ENCODE measurements around the gene SERPINF2. TPM values are rescaled to one million over a fixed set of nuclear protein-coding genes. Genes with fewer than 3 reads are reported as not detected.

The SERPINF2 gene
- total RNA-seq, 1 experiment from 2014 or later, result 59.9 TPM

GRCh38 chr17:1732241-1732832, 10.3 kb upstream of the SERPINF2 start:
- Mint-ChIP-seq H3K4me1 (ENCODE audit: low read depth, unreplicated experiment) (peaks cover 14% of the 10 kb centered on the region), H3K4me3 (ENCODE audit: unreplicated experiment) (no peak overlapping the region), H3K36me3 (ENCODE audit: insufficient read depth, unreplicated experiment) (peaks cover 24% of the 10 kb centered on the region), H3K27ac (ENCODE audit: unreplicated experiment) (no peak overlapping the region), H3K27me3 (ENCODE audit: insufficient read depth, unreplicated experiment) (no peaks in the 10 kb centered on the region), H3K9me3 (ENCODE audit: unreplicated experiment) (no peaks in the 10 kb centered on the region)
- no peak for TF ChIP-seq CTCF (IDR thresholded peaks at IDR 0.05; ENCODE audit: insufficient read depth in 1 of 2, low read depth in 1 of 2, low read length in 1 of 2, severe bottlenecking in 1 of 2, unreplicated experiment in 1 of 2)
- peaks cover 2% of the 10 kb centered on the region; the same call in 1 of the 2 replicates for H3K36me3 ChIP-seq (ENCODE audit: control insufficient read depth, insufficient read depth, low read length)
- no peak overlapping the region for H3K4me3 ChIP-seq (ENCODE audit: low read depth, low read length)
- ChIA-PET POLR2A (interaction anchor here (1.0 to 2.0 kb wide), 2 partner anchors 16 kb away, joined by 4 to 15 read pairs; no protein-coding TSS in a partner anchor), CTCF (interaction anchor here (0.5 to 1.7 kb wide), 3 partner anchors 16 to 638 kb away, joined by 4 to 9 read pairs (median 5); no protein-coding TSS in a partner anchor)
- peaks cover 20% of the 10 kb centered on the region for H3K4me1 ChIP-seq
- no peak for DNase-seq
- intact Hi-C loops (cut with micrococcal nuclease; ENCODE audit: unreplicated experiment), result no loop called here
- no peaks in the 10 kb centered on the region for H3K27me3 ChIP-seq (replicated peaks; ENCODE audit: control insufficient read depth, insufficient read depth, low read length)
- H3K9me3 ChIP-seq, result no peaks in the 10 kb centered on the region
- no TSS peak for BruUV-seq (replicated peaks)

- Mint-ChIP-seq H3K4me1 (ENCODE audit: low read depth, unreplicated experiment) (peaks cover 14% of the 10 kb centered on the region), H3K27ac (ENCODE audit: unreplicated experiment) (no peak overlapping the region), H3K36me3 (ENCODE audit: insufficient read depth, unreplicated experiment) (peaks cover 24% of the 10 kb centered on the region), H3K9me3 (ENCODE audit: unreplicated experiment) (no peaks in the 10 kb centered on the region), H3K4me3 (ENCODE audit: unreplicated experiment) (no peak overlapping the region), H3K27me3 (ENCODE audit: insufficient read depth, unreplicated experiment) (no peaks in the 10 kb centered on the region)
- intact Hi-C loops (cut with micrococcal nuclease; ENCODE audit: unreplicated experiment), result no loop called here
- H3K36me3 ChIP-seq (ENCODE audit: control insufficient read depth, insufficient read depth, low read length), result peaks cover 2% of the 10 kb centered on the region; the same call in 1 of the 2 replicates
- H3K27me3 ChIP-seq (replicated peaks; ENCODE audit: control insufficient read depth, insufficient read depth, low read length), result no peaks in the 10 kb centered on the region
- no peak overlapping the region for H3K4me3 ChIP-seq (ENCODE audit: low read depth, low read length)
- peaks cover 23% of the 10 kb centered on the region for H3K4me1 ChIP-seq
- no peak for DNase-seq
- POLR2A ChIA-PET, result interaction anchor here (1.0 kb wide), 1 partner anchor 16 kb away, joined by 4 read pairs; no protein-coding TSS in a partner anchor
- CTCF ChIA-PET, result interaction anchor here (1.7 kb wide), 1 partner anchor 16 kb away, joined by 5 read pairs; no protein-coding TSS in a partner anchor
- no peaks in the 10 kb centered on the region for H3K9me3 ChIP-seq
- BruUV-seq (replicated peaks), result no TSS peak
- no peak for TF ChIP-seq CTCF (IDR thresholded peaks at IDR 0.05; ENCODE audit: insufficient read depth in 1 of 2, low read depth in 1 of 2, low read length in 1 of 2, severe bottlenecking in 1 of 2, unreplicated experiment in 1 of 2)
Measured at GRCh38 chr17:1732833-1733321, 9.8 kb upstream of the SERPINF2 start.

GRCh38 chr17:1733759-1734158, 8.9 kb upstream of the SERPINF2 start:
- no peak overlapping the region for H3K4me3 ChIP-seq (ENCODE audit: low read depth, low read length)
- CTCF ChIA-PET, result interaction anchor here (1.7 kb wide), 1 partner anchor 17 kb away, joined by 5 read pairs; no protein-coding TSS in a partner anchor
- H3K4me1 ChIP-seq, result peaks cover 23% of the 10 kb centered on the region
- H3K27ac Mint-ChIP-seq (ENCODE audit: unreplicated experiment), result no peak overlapping the region
- intact Hi-C loops (cut with micrococcal nuclease; ENCODE audit: unreplicated experiment), result no loop called here
- BruUV-seq (replicated peaks), result no TSS peak
- peaks cover 14% of the 10 kb centered on the region for H3K4me1 Mint-ChIP-seq (ENCODE audit: low read depth, unreplicated experiment)
- peaks cover 24% of the 10 kb centered on the region for H3K36me3 Mint-ChIP-seq (ENCODE audit: insufficient read depth, unreplicated experiment)
- no peak for TF ChIP-seq CTCF (IDR thresholded peaks at IDR 0.05; ENCODE audit: insufficient read depth in 1 of 2, low read depth in 1 of 2, low read length in 1 of 2, severe bottlenecking in 1 of 2, unreplicated experiment in 1 of 2)
- H3K9me3 ChIP-seq, result no peaks in the 10 kb centered on the region
- peaks cover 3% of the 10 kb centered on the region; the same call in 1 of the 2 replicates for H3K36me3 ChIP-seq (ENCODE audit: control insufficient read depth, insufficient read depth, low read length)
- H3K4me3 Mint-ChIP-seq (ENCODE audit: unreplicated experiment), result no peak overlapping the region
- POLR2A ChIA-PET, result interaction anchor here (0.6 kb wide), 1 partner anchor 42 kb away, joined by 3 read pairs; no protein-coding TSS in a partner anchor
- no peaks in the 10 kb centered on the region for H3K27me3 ChIP-seq (replicated peaks; ENCODE audit: control insufficient read depth, insufficient read depth, low read length)
- no peaks in the 10 kb centered on the region for H3K27me3 Mint-ChIP-seq (ENCODE audit: insufficient read depth, unreplicated experiment)
- no peak for DNase-seq
- no peaks in the 10 kb centered on the region for H3K9me3 Mint-ChIP-seq (ENCODE audit: unreplicated experiment)
